IPS-NIHi11 (cell line): ENCODE measurements around the gene URAD.
"Not testable (repeated sequence)": the region's sequence is repeated elsewhere in the genome, so short reads cannot be mapped to it uniquely, and the experiment has no call there.

ENCODE experiments used
- DNase-seq: peaks from one replicate; pipeline ENCODE4 v3.0.0; 2012; ENCODE audit warnings: mixed read lengths, low spot score

URAD gene

GRCh38 chr13:27970382-27971235 is 17.9 kb downstream of the URAD start:
- DNase-seq = no peak

GRCh38 chr13:27969866-27970229 is 18.6 kb downstream of the URAD start:
- no peak for DNase-seq

- no peak for DNase-seq
These were observed 19.2 kb downstream of the URAD start, which contains the start of gene CDX2 for GRCh38 chr13:27969082-27969865. Gene CDX2, minus strand, starts transcription at chr13:27969315. Its CDS starts 309 bp downstream, at chr13:27969006.

GRCh38 chr13:27968316-27969081 is 20.0 kb downstream of the URAD start:
- DNase-seq = no peak

- DNase-seq = no peak
These were observed 20.7 kb downstream of the URAD start for GRCh38 chr13:27967736-27968315.

- DNase-seq = no peak
These were observed 21.2 kb downstream of the URAD start for GRCh38 chr13:27967203-27967735.

- DNase-seq = no peak
These were observed 21.8 kb downstream of the URAD start for GRCh38 chr13:27966641-27967202.

GRCh38 chr13:27965740-27966640 is 22.5 kb downstream of the URAD start:
- DNase-seq = peak; percentile 64

- no peak for DNase-seq
These were observed 23.2 kb downstream of the URAD start for GRCh38 chr13:27965343-27965739.

GRCh38 chr13:27964741-27965323 is 23.7 kb downstream of the URAD start:
- no peak for DNase-seq

- DNase-seq = not testable (repeated sequence)
These were observed 24.3 kb downstream of the URAD start for GRCh38 chr13:27964206-27964605.

GRCh38 chr13:27963491-27963890 is 25.0 kb downstream of the URAD start:
- no peak for DNase-seq

GRCh38 chr13:27962982-27963381 is 25.5 kb downstream of the URAD start:
- no peak for DNase-seq

GRCh38 chr13:27962128-27962841 is 26.2 kb downstream of the URAD start:
- DNase-seq = no peak

- no peak for DNase-seq
These were observed 27.0 kb downstream of the URAD start for GRCh38 chr13:27961227-27962085.

- DNase-seq = peak; percentile 65
These were observed 27.9 kb downstream of the URAD start for GRCh38 chr13:27960362-27961226.

GRCh38 chr13:27959976-27960361 is 28.5 kb downstream of the URAD start:
- DNase-seq = no peak
